DND-41 (cell line): ENCODE measurements around the gene ARHGAP26.
"Not testable (repeated sequence)": the region's sequence is repeated elsewhere in the genome, so short reads cannot be mapped to it uniquely, and the experiment has no call there.

Source experiments
- ATAC-seq: fragments of 200-7000 bp; cut with Tn5 transposase; 3 replicates; pipeline ENCODE4 v1.9.1; 2021; ENCODE audit warnings: low read depth; ENCODE audit not compliant: insufficient read depth
- DNase-seq: peaks from one replicate; pipeline ENCODE4 v3.0.0-alpha.2; 2020
- H2AFZ ChIP-seq: 2 replicates; pipeline ENCODE4 v1.6.0; 2012; ENCODE audit warnings: low read depth, low read length
- H3K27ac ChIP-seq: 2 replicates; pipeline ENCODE4 v1.5.1; 2012; ENCODE audit warnings: low read length, inconsistent platforms
- H3K27me3 ChIP-seq: fragments of 200-600 bp; sonication (generic); 2 replicates; pipeline ENCODE4 v1.6.0; 2012; ENCODE audit warnings: low read length, mild to moderate bottlenecking, inconsistent platforms; ENCODE audit not compliant: insufficient read depth, poor library complexity
- H3K36me3 ChIP-seq: 2 replicates; pipeline ENCODE4 v1.5.1; 2012; ENCODE audit warnings: low read length, inconsistent platforms; ENCODE audit not compliant: insufficient read depth
- H3K4me1 ChIP-seq: 2 replicates; pipeline ENCODE4 v1.5.1; 2012; ENCODE audit warnings: mild to moderate bottlenecking, low read length; ENCODE audit not compliant: insufficient read depth
- H3K4me2 ChIP-seq: 2 replicates; pipeline ENCODE4 v1.6.0; 2012; ENCODE audit warnings: mild to moderate bottlenecking, moderate library complexity, low read length, inconsistent platforms; ENCODE audit not compliant: insufficient read depth
- H3K4me3 ChIP-seq, 2 experiments: fragments of 200-600 bp in 1 of 2; shearing (Covaris generic) in 1 of 2; 2 replicates each; pipeline ENCODE4 v1.5.1; 2012 to 2016; ENCODE audit warnings: inconsistent platforms in 2 of 2, low read length in 2 of 2, mild to moderate bottlenecking in 2 of 2, low read depth in 1 of 2, moderate library complexity in 1 of 2
- H3K79me2 ChIP-seq: 2 replicates; pipeline ENCODE4 v1.6.0; 2012; ENCODE audit warnings: low read length, inconsistent platforms; ENCODE audit not compliant: insufficient read depth
- H3K9ac ChIP-seq: 2 replicates; pipeline ENCODE4 v1.6.0; 2012; ENCODE audit warnings: low read depth, mild to moderate bottlenecking, inconsistent platforms, low read length, moderate library complexity
- H3K9me3 ChIP-seq: 2 replicates; pipeline ENCODE4 v1.5.1; 2012; ENCODE audit warnings: low read length, moderate library complexity, mild to moderate bottlenecking, inconsistent platforms; ENCODE audit not compliant: insufficient read depth, severe bottlenecking
- H4K20me1 ChIP-seq: 2 replicates; pipeline ENCODE4 v1.6.0; 2012; ENCODE audit warnings: low read length; ENCODE audit not compliant: insufficient read depth
- EZH2 ChIP-seq: IDR thresholded peaks from 3 replicates; pipeline ENCODE4 v1.6.1; 2012; ENCODE audit warnings: borderline replicate concordance, low read depth, mild to moderate bottlenecking, moderate library complexity, low read length, inconsistent platforms; ENCODE audit not compliant: severe bottlenecking
- TF ChIP-seq, protein P1 (sequence below): IDR thresholded peaks from 2 replicates; pipeline ENCODE4 v1.5.1; 2012; ENCODE audit warnings: borderline replicate concordance, low read length, moderate library complexity, mild to moderate bottlenecking; ENCODE audit not compliant: poor library complexity, severe bottlenecking; ENCODE audit errors: extremely low read depth

The ARHGAP26 gene

GRCh38 chr5:143117821-143118220 lies 347.6 kb downstream of the ARHGAP26 start:
- peaks cover 6% of the 10 kb centered on the region; the same call in 1 of the 2 replicates for H3K36me3 ChIP-seq
- H3K4me1 ChIP-seq = no peaks in the 10 kb centered on the region
- H3K27ac ChIP-seq = no peak overlapping the region
- DNase-seq (no peak), ATAC-seq (no peak)
- H3K4me3 ChIP-seq = no peak overlapping the region
- H3K27me3 ChIP-seq = no peaks in the 10 kb centered on the region
- no peaks in the 10 kb centered on the region for H3K79me2 ChIP-seq
- no peak overlapping the region for H2AFZ ChIP-seq
- no peak overlapping the region for H3K9ac ChIP-seq
- H3K4me2 ChIP-seq = no peak overlapping the region
- H3K9me3 ChIP-seq = peaks cover 2% of the 10 kb centered on the region
- no peak for TF ChIP-seq EZH2
- TF ChIP-seq, protein P1, sequence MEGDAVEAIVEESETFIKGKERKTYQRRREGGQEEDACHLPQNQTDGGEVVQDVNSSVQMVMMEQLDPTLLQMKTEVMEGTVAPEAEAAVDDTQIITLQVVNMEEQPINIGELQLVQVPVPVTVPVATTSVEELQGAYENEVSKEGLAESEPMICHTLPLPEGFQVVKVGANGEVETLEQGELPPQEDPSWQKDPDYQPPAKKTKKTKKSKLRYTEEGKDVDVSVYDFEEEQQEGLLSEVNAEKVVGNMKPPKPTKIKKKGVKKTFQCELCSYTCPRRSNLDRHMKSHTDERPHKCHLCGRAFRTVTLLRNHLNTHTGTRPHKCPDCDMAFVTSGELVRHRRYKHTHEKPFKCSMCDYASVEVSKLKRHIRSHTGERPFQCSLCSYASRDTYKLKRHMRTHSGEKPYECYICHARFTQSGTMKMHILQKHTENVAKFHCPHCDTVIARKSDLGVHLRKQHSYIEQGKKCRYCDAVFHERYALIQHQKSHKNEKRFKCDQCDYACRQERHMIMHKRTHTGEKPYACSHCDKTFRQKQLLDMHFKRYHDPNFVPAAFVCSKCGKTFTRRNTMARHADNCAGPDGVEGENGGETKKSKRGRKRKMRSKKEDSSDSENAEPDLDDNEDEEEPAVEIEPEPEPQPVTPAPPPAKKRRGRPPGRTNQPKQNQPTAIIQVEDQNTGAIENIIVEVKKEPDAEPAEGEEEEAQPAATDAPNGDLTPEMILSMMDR = no peak
- no peaks in the 10 kb centered on the region for H4K20me1 ChIP-seq

- Histone ChIP-seq H3K9me3 (peaks cover 2% of the 10 kb centered on the region), H3K4me1 (no peaks in the 10 kb centered on the region), H3K4me3 (no peak overlapping the region), H4K20me1 (no peaks in the 10 kb centered on the region), H3K79me2 (no peaks in the 10 kb centered on the region), H3K9ac (no peak overlapping the region), H3K27me3 (no peaks in the 10 kb centered on the region), H3K27ac (no peak overlapping the region), H3K4me2 (no peak overlapping the region), H3K36me3 (peaks cover 9% of the 10 kb centered on the region; the same call in 1 of the 2 replicates), H2AFZ (no peak overlapping the region)
- DNase-seq (no peak), ATAC-seq (no peak)
- TF ChIP-seq, protein P1 = no peak
- no peak for TF ChIP-seq EZH2
These were observed 348.0 kb downstream of the ARHGAP26 start for GRCh38 chr5:143118222-143118621.

DNA sequence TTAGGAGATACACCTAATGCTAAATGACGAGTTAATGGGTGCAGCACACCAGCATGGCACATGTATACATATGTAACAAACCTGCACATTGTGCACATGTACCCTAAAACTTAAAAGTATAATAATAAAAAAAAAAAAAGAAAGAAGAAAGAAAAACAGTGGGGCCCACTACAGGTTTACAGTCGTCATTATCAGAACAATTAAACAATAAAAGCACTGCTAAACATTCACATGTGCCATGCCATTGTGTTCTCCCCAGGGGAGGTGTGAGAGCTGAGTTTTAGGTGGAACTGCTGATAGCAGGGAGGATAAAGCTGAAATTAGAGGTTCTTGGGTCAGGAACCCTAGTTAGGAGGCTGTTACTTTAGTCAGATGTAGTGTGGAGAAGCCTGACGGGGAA lies 348.6 kb downstream of the ARHGAP26 start:
- H3K9me3 ChIP-seq, H3K27me3 ChIP-seq, H3K79me2 ChIP-seq, H3K9ac ChIP-seq, H3K4me3 ChIP-seq, H3K4me2 ChIP-seq, H2AFZ ChIP-seq, H3K27ac ChIP-seq, H3K4me1 ChIP-seq, H4K20me1 ChIP-seq, DNase-seq, ATAC-seq, H3K36me3 ChIP-seq: not testable (repeated sequence)

DNA sequence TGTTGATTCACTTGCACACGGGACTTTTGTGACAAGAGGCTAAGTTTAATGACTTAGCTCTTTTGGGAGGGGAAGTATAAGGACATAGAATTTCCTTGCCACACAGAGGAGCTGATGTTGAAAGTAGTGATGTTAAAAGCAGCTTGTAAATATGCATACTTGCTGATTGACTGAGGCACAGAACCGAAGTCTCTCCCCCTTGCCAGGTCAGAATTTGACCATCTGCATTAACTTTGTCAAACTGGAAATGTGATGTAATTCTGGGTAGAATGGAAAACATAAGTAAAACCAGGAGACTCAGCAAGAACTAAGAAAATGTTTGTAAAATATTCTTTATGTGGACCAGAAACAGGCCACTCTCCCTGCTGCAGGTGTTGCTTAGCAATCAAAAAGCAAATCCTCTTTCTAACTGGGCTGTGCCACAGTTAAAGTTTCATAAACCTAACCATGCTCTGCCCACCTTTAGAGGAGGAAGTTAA lies 349.2 kb downstream of the ARHGAP26 start:
- no peak overlapping the region for H3K9ac ChIP-seq
- ATAC-seq (no peak), DNase-seq (no peak)
- TF ChIP-seq, protein P1 = no peak
- TF ChIP-seq EZH2 = no peak
- no peaks in the 10 kb centered on the region for H3K4me1 ChIP-seq
- H2AFZ ChIP-seq = no peak overlapping the region
- no peak overlapping the region for H3K4me2 ChIP-seq
- H3K36me3 ChIP-seq = peaks cover 9% of the 10 kb centered on the region; the same call in 1 of the 2 replicates
- H3K79me2 ChIP-seq = no peaks in the 10 kb centered on the region
- no peaks in the 10 kb centered on the region for H4K20me1 ChIP-seq
- H3K27me3 ChIP-seq = no peaks in the 10 kb centered on the region
- no peak overlapping the region for H3K4me3 ChIP-seq
- H3K9me3 ChIP-seq = peaks cover 2% of the 10 kb centered on the region
- H3K27ac ChIP-seq = no peak overlapping the region
